GM20000 (cell line): ENCODE data around the gene EDARADD.
"Not testable (repeated sequence)": the region's sequence is repeated elsewhere in the genome, so short reads cannot be mapped to it uniquely, and the experiment has no call there.

Source experiments
- DNase-seq: peaks from one replicate; pipeline ENCODE4 v3.0.0; 2012; ENCODE audit warnings: low spot score
- TF ChIP-seq, protein P1 (sequence below): IDR thresholded peaks from 2 replicates; pipeline ENCODE4 v1.5.1; 2012; ENCODE audit warnings: mild to moderate bottlenecking, control low read depth; ENCODE audit errors: extremely low read depth, missing control alignments

EDARADD gene

GRCh38 chr1:236501093-236501492, 107.0 kb downstream of the EDARADD start:
- no peak for DNase-seq
- TF ChIP-seq, protein P1, sequence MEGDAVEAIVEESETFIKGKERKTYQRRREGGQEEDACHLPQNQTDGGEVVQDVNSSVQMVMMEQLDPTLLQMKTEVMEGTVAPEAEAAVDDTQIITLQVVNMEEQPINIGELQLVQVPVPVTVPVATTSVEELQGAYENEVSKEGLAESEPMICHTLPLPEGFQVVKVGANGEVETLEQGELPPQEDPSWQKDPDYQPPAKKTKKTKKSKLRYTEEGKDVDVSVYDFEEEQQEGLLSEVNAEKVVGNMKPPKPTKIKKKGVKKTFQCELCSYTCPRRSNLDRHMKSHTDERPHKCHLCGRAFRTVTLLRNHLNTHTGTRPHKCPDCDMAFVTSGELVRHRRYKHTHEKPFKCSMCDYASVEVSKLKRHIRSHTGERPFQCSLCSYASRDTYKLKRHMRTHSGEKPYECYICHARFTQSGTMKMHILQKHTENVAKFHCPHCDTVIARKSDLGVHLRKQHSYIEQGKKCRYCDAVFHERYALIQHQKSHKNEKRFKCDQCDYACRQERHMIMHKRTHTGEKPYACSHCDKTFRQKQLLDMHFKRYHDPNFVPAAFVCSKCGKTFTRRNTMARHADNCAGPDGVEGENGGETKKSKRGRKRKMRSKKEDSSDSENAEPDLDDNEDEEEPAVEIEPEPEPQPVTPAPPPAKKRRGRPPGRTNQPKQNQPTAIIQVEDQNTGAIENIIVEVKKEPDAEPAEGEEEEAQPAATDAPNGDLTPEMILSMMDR, result no peak

DNA sequence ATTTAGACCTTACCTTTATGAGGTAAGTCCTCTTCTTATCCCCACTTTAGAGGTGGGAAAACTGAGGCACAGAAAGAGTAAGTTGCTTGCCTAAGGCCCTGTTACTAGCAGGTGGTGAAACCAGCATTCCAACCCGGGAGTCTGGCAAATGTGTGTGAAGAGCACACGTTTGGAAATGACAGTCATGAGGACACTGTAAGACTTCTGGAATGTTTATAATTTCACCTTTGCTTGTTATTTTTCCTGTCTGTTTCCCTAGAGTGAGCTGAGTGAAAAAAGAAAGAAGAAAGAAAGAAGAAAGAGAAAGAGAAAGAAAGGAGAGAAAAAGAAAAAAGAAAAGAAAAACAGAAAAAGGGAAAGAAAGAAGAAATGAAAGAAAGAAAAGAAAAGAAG, 108.5 kb downstream of the EDARADD start:
- no peak for DNase-seq
- TF ChIP-seq, protein P1, result no peak

DNA sequence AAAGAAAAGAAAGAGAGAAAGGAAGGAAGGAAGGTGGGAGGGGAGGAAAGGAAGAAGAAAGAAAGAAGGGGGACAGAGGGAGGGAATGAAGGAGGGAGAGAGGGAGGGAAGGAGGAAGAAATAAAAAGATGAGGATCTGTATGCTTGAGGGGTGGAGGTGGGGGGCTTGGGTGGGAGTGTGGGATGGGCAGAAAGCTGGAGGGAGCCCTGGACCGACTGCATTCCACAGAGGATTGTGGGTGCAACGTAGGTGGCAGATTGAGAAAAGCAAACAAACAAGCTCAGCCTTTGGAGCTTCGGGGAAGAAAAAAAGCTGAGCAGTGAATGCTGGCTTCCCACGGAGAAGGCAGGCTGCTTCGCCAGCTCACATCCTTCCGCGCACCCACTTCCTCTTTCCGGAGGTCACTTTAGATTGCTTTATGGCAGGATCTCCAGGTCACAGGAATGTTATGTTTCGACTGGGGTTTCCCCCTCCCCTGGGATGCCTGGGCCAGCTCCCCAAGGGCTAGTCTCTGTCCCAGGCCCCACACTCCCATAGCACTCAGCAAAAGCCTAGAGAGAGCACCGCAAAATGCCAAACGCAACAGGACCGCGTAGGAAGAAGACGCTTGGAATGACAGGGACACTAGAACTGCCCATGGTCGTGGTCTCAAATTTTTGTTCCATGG, 109.0 kb downstream of the EDARADD start:
- TF ChIP-seq, protein P1, result no peak
- DNase-seq, result no peak

GRCh38 chr1:236504338-236504737, 110.3 kb downstream of the EDARADD start:
- DNase-seq, result not testable (repeated sequence)

- TF ChIP-seq, protein P1, result no peak
Measured at GRCh38 chr1:236507022-236507700, 113.1 kb downstream of the EDARADD start.

GRCh38 chr1:236508593-236509027, 114.5 kb downstream of the EDARADD start:
- DNase-seq, result no peak

More at GRCh38 chr1:236507022-236507700, 113.1 kb downstream of the EDARADD start:
- DNase-seq, result no peak

GRCh38 chr1:236509203-236509602, 115.1 kb downstream of the EDARADD start:
- DNase-seq, result no peak
- TF ChIP-seq, protein P1, result no peak

More at GRCh38 chr1:236508593-236509027, 114.5 kb downstream of the EDARADD start:
- TF ChIP-seq, protein P1, result no peak
